ENCODE measurements around the gene DIP2B.

- TF ChIP-seq CTCF (IDR thresholded peaks at IDR 0.05) (no peak), POLR2A (IDR thresholded peaks at IDR 0.05) (no peak)
These were observed 129.2 kb downstream of the DIP2B start for GRCh38 chr12:50633955-50634354.
